HG03442 (cell line): ENCODE results near the gene RCAN1.
"Not testable (repeated sequence)": the region's sequence is repeated elsewhere in the genome, so short reads cannot be mapped to it uniquely, and the experiment has no call there.

Source experiments
- ATAC-seq: cut with Tn5 transposase; IDR thresholded peaks from one replicate; pipeline ENCODE4 v1.9.1; 2021; ENCODE audit warnings: mild to moderate bottlenecking, moderate library complexity; ENCODE audit not compliant: unreplicated experiment

RCAN1 gene

GRCh38 chr21:34570313-34570712, 44.6 kb downstream of the RCAN1 start:
- ATAC-seq, result no peak

DNA sequence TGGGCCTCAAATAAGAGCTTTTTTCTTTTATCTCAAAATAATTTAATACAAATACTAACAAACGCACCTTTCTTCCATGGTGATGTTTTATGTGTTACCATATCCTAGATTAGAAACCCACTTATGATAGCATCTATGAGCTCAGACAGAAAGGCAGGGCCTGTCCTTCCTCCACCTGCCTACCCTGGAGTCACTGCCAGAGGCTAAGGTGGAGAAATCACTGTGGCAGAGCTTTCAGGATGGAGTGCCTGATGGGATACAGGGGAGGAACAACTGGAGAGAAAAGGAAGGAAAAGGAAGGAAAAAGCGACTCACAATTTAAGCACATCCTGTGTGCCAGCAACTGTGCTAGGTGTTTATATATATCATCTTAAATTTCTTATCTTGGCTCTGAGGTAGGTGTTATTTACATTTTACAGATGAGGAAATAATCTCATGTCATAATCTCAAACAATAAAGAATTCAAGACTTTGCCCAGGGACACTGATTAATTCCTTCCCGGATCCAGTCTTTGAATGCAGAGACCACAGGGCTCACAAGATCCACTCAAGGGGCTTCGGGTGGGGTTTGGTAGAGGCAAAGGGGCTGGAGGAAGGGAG, 45.4 kb downstream of the RCAN1 start:
- ATAC-seq, result no peak

GRCh38 chr21:34568801-34569200, 46.1 kb downstream of the RCAN1 start:
- ATAC-seq, result not testable (repeated sequence)

DNA sequence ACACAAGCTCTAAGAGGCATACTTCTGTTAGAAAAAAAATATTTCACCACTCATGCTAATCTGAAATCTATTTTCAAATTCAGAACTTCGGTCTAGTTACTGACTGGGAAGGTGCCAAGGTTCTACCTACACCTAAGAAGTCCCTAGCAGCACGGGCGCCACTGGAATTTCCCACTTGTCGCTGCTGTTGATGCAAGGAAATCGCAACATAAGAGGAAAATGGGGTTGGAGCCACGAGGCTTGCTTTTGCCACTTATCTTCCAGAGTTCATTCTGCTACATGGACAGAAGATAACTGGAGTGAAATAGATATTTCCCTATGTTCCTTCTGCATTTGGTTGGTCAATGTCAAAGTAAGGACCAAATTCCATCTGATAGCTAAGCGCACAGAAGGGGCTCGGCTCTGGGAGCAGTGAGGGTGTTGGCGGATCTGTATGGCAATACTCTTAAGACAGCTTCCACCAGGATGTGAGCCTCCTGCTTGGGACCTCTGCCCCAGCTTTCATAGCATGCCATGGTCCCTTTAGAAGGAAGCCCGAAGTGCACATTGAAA, 47.2 kb downstream of the RCAN1 start:
- no peak for ATAC-seq

DNA sequence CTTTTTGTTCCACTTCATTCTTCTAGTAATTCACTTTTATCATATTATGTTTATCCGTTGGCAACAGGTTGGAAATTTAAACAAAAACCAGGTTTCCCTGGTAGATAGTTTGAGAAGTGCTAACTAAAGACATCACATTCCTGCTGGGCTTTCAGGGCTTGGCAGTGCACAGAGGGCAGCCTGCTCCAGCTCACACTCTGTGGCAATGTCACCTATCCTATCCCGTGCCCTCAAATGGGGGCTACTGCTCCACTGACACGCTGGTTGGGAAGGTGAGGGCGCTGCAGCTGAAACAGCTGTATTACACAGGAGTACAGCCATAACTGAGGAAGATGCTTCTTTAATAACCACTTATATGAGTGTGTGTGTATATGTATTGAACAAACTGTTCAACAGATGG, 49.7 kb downstream of the RCAN1 start:
- no peak for ATAC-seq

DNA sequence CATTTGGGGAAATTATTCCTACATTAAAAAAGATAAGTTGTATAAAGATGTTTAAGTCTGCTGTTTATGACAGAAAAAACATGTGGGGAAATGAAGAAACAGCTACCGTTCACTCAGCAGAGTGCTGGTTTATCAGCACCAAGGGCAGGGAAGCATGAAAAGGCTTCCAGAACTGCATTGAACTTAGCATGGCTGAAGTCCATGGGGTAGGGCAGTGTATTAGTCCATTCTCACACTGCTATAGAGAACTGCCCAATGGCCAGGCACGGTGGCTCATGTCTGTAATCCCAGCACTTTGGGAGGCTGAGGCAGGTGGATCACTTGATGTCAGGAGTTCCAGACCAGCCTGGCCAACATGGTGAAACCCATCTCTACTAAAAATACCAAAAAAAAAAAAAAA, 51.5 kb downstream of the RCAN1 start:
- not testable (repeated sequence) for ATAC-seq

DNA sequence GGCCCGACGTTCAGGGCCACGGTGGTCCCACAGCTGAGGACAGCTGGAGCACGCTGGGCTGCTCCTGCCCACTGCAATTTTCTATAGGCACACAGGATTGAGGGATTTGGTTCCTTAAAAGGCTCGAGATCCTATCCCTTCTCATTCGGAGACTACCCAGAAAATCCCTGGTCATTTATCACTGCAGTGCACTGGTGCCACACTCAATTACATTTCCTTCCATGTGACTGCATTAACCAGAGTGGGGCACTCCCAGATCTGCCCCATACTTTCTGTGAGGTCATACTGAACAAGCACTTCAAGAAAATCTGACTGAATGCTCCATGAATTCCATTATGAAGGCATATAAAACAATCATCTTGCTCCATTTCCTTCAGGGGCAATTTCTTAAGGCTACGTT, 53.1 kb downstream of the RCAN1 start:
- ATAC-seq, result no peak

GRCh38 chr21:34560609-34561008, 54.3 kb downstream of the RCAN1 start:
- ATAC-seq, result no peak

DNA sequence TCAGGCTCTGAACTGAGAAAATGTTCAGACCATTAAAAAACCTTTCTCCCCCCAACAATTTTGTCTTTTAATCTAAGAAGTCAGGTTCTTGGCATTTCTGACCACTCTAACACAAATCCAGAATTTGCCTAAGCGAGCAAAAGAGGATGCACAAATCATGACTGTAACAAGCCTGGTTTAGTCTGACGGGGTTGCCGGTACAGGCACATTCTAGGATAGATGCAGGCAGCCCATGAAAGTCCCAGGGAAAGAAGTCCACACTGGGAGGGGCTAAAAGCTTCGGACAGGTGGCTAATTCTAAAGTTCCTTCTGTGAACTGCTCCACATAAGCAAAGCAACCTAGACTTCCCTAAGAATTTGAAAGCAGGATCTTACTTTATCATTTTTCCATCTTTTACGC, 54.9 kb downstream of the RCAN1 start:
- ATAC-seq, result no peak

DNA sequence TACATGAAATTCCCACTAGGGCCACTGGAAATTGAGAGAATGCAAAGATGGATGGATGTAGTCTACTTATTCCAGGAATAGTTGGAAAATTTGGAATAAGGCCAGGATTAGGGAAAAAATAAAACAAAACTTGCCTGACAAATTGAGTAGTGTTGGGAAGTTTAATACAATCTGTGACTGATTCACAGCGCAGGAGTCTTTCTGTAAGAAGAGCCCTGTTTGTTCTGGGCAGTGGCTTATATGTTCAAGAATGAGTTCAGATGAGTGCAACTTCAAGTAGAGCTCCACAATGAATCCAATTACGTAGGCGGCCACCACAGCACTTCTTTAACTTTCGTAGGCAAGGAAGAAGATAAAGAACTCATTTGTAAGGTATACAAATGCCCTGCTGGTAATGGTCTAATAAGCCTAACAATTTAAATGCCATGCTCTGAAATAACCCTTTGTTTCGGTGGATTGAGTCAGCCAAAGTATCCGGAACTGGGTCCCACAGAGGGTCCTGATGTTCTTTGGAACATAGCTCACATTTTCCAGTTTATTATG, 55.8 kb downstream of the RCAN1 start:
- ATAC-seq, result no peak

DNA sequence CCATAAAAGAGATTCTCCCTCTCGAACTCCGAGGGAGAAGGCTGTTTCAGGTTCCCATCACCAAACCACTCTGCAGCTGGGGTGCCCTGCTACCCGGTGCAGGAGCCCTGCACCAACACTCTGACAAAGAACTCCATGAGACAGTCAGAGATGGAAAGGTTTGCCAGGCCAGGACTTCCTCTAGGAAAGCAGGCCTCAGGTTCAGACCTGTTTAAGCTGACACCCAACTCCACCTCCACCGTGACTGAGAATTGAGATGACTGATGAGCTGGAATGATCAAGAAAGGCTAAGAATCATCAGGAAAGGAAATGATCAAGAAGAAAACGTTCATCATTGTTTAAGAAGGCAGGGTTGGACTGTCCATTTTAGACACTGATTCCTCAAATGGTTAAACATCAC, 56.7 kb downstream of the RCAN1 start:
- ATAC-seq, result no peak

DNA sequence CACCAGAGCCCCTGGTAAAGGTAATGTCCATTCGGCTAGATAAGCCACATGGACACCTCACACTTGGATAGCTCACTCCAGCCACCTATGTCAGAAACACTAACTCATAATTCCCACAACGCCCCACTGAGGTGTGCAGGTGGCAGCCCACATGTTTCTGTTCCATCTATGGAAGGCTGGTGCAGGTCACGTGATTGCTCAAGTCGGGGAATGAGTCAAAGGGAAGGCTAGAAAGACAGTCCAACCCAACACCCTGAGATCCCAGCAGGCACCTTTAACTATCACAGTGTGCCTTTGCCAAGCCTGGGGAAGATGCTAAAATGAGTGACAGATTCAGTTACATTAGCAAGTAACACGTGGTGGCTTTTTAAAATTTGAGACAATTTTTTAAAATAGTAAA, 57.7 kb downstream of the RCAN1 start:
- no peak for ATAC-seq

GRCh38 chr21:34554670-34555069, 60.2 kb downstream of the RCAN1 start:
- not testable (repeated sequence) for ATAC-seq

DNA sequence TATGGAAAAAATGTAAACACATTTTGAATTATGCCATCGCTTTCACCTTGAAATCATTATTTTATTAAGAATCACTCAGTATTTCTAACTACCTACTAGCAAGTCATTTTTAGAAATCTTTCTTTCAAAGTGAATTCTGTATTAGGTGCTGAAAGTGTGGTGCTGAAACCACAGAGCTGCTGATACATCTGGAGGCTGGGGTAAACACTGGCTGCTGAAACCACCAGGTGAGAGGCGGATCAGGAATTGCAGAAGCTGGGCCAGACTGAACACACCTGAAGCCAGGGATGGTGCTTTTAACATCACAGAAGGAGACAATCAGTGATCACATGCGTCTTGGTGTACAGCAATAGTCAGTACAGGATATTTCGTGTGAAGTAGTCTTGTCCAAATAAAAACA, 60.7 kb downstream of the RCAN1 start:
- ATAC-seq, result no peak

GRCh38 chr21:34553151-34553952, 61.6 kb downstream of the RCAN1 start:
- no peak for ATAC-seq

GRCh38 chr21:34552360-34553098, 62.4 kb downstream of the RCAN1 start:
- ATAC-seq, result no peak

- ATAC-seq, result no peak
Observed at GRCh38 chr21:34550182-34550799, 64.6 kb downstream of the RCAN1 start.

- no peak for ATAC-seq
Observed at GRCh38 chr21:34548781-34549376, 66.0 kb downstream of the RCAN1 start.

- no peak for ATAC-seq
Observed at GRCh38 chr21:34546542-34546941, 68.4 kb downstream of the RCAN1 start.

DNA sequence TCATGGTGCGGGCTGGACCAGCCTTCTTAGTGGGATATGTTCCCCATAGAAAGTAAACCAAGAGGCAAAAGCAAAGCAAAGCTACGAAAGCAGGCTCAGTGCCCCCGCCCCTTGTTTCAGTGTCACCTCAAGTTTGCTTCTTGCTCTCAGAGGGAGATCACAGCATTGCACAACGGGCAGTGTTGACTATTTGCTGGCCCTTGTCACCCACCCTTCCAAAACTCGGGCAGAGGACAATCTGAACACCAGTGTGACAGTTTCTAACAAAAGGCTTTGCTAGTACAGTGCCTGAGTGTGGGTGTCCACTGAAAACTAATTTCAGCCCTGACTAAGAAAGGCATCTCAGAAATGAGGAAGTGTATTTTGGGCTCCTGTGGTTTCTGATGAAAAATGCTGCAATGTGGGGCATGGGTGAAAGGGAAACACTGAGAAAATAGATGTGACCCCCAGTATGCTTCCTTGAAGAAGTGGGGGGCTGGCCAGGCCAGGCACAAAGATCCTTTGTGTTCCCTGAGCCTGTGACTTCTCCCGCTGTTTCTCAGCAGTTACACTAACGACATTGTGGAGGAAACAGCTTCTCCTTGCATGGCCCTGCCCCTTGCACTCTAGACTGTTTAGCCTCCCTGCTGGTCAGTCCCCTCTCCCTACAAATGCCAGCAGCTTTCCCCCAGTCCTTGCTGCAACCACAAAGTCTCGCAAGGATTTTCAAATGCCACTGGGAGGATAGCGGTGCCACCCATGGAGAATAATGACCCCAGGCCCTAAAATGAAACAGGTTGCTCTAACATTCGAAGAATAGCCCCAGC, 69.6 kb downstream of the RCAN1 start:
- ATAC-seq, result peak; percentile 81
